WTC11 (cell line): ENCODE results near the gene FAM50A. TPM values are rescaled to one million over a fixed set of nuclear protein-coding genes. Genes with fewer than 3 reads are reported as not detected.

Experiments used
- ATF2 ChIP-seq: sonication (generic); formaldehyde crosslinking; IDR thresholded peaks from 2 replicates; pipeline ENCODE4 v1.8.1; 2022; ENCODE audit warnings: low read depth, missing genetic modification reagents, borderline replicate concordance
- CDX4 ChIP-seq: fragments of 250-450 bp; sonication (Bioruptor Pico); IDR thresholded peaks from 2 replicates; pipeline ENCODE4 v1.9.0; 2021; ENCODE audit warnings: moderate library complexity, mild to moderate bottlenecking, inconsistent platforms, borderline replicate concordance
- CREB1 ChIP-seq: sonication (generic); formaldehyde crosslinking; IDR thresholded peaks from 2 replicates; pipeline ENCODE4 v1.8.0; 2023; ENCODE audit warnings: mild to moderate bottlenecking, missing genetic modification reagents
- HMGXB4 ChIP-seq: sonication (generic); formaldehyde crosslinking; IDR thresholded peaks from 2 replicates; pipeline ENCODE4 v1.8.1; 2023; ENCODE audit warnings: mild to moderate bottlenecking, moderate library complexity, missing genetic modification reagents
- KAT7 ChIP-seq: sonication (generic); formaldehyde crosslinking; IDR thresholded peaks from 2 replicates; pipeline ENCODE4 v1.8.1; 2023; ENCODE audit warnings: missing genetic modification reagents, mild to moderate bottlenecking, borderline replicate concordance
- MLX ChIP-seq: sonication (generic); formaldehyde crosslinking; IDR thresholded peaks from 2 replicates; pipeline ENCODE4 v1.8.1; 2023; ENCODE audit warnings: mild to moderate bottlenecking, missing genetic modification reagents, moderate library complexity
- MYBL2 ChIP-seq: sonication (generic); formaldehyde crosslinking; IDR thresholded peaks from 2 replicates; pipeline ENCODE4 v1.8.1; 2023; ENCODE audit warnings: mild to moderate bottlenecking, moderate library complexity, missing genetic modification reagents
- ZNF532 ChIP-seq: fragments of 250-450 bp; sonication (Bioruptor Pico); IDR thresholded peaks from 2 replicates; pipeline ENCODE4 v1.9.0; 2021; ENCODE audit warnings: mild to moderate bottlenecking, borderline replicate concordance
- ZNF671 ChIP-seq: fragments of 250-450 bp; sonication (Bioruptor Pico); IDR thresholded peaks from 2 replicates; pipeline ENCODE4 v1.8.0; 2021; ENCODE audit warnings: mild to moderate bottlenecking
- total RNA-seq: library from RNA; stranded (reverse); gene quantifications from 3 replicates; pipeline ENCODE4 v1.2.3, GENCODE V29; 2021
- TF ChIP-seq, protein P1 (sequence below): fragments of 250-450 bp; sonication (Bioruptor Pico); IDR thresholded peaks from 2 replicates; pipeline ENCODE4 v1.8.0; 2021; ENCODE audit warnings: mild to moderate bottlenecking
- TF ChIP-seq, protein P2 (sequence below): sonication (generic); formaldehyde crosslinking; conservative IDR thresholded peaks from 2 replicates; pipeline ENCODE4 v1.8.1; 2022; ENCODE audit warnings: mild to moderate bottlenecking, missing genetic modification reagents
- TF ChIP-seq, protein P3 (sequence below): sonication (generic); formaldehyde crosslinking; IDR thresholded peaks from 2 replicates; pipeline ENCODE4 v1.8.1; 2023; ENCODE audit warnings: mild to moderate bottlenecking, missing genetic modification reagents, borderline replicate concordance
- TF ChIP-seq, protein P4 (sequence below): sonication (generic); formaldehyde crosslinking; IDR thresholded peaks from 2 replicates; pipeline ENCODE4 v1.8.1; 2022; ENCODE audit warnings: missing genetic modification reagents, borderline replicate concordance

The FAM50A gene
- total RNA-seq, 1 experiment from 2014 or later, result 50.2 TPM

GRCh38 chrX:154401045-154401799 is 42.7 kb upstream of the FAM50A start (continued):
- no peak for TF ChIP-seq HMGXB4
- no peak for TF ChIP-seq CREB1
- 0 out of 2 replicates have a peak, but pooled peaks have one; percentile 37 for TF ChIP-seq ATF2 (CRISPR knock-in tag)
- TF ChIP-seq, protein P1, sequence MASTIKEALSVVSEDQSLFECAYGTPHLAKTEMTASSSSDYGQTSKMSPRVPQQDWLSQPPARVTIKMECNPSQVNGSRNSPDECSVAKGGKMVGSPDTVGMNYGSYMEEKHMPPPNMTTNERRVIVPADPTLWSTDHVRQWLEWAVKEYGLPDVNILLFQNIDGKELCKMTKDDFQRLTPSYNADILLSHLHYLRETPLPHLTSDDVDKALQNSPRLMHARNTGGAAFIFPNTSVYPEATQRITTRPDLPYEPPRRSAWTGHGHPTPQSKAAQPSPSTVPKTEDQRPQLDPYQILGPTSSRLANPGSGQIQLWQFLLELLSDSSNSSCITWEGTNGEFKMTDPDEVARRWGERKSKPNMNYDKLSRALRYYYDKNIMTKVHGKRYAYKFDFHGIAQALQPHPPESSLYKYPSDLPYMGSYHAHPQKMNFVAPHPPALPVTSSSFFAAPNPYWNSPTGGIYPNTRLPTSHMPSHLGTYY (CRISPR knock-in tag), result peak; percentile 91
- TF ChIP-seq ZNF532 (CRISPR knock-in tag), result peak; percentile 91
- no peak for TF ChIP-seq MLX (CRISPR knock-in tag)
- TF ChIP-seq, protein P2, sequence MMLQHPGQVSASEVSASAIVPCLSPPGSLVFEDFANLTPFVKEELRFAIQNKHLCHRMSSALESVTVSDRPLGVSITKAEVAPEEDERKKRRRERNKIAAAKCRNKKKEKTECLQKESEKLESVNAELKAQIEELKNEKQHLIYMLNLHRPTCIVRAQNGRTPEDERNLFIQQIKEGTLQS (CRISPR knock-in tag), result 0 out of 2 replicates have a peak, but pooled peaks have one; percentile 40
- TF ChIP-seq, protein P3, sequence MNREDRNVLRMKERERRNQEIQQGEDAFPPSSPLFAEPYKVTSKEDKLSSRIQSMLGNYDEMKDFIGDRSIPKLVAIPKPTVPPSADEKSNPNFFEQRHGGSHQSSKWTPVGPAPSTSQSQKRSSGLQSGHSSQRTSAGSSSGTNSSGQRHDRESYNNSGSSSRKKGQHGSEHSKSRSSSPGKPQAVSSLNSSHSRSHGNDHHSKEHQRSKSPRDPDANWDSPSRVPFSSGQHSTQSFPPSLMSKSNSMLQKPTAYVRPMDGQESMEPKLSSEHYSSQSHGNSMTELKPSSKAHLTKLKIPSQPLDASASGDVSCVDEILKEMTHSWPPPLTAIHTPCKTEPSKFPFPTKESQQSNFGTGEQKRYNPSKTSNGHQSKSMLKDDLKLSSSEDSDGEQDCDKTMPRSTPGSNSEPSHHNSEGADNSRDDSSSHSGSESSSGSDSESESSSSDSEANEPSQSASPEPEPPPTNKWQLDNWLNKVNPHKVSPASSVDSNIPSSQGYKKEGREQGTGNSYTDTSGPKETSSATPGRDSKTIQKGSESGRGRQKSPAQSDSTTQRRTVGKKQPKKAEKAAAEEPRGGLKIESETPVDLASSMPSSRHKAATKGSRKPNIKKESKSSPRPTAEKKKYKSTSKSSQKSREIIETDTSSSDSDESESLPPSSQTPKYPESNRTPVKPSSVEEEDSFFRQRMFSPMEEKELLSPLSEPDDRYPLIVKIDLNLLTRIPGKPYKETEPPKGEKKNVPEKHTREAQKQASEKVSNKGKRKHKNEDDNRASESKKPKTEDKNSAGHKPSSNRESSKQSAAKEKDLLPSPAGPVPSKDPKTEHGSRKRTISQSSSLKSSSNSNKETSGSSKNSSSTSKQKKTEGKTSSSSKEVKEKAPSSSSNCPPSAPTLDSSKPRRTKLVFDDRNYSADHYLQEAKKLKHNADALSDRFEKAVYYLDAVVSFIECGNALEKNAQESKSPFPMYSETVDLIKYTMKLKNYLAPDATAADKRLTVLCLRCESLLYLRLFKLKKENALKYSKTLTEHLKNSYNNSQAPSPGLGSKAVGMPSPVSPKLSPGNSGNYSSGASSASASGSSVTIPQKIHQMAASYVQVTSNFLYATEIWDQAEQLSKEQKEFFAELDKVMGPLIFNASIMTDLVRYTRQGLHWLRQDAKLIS (CRISPR knock-in tag), result no peak
- TF ChIP-seq ZNF671 (CRISPR knock-in tag), result peak; percentile 94
- TF ChIP-seq, protein P4, sequence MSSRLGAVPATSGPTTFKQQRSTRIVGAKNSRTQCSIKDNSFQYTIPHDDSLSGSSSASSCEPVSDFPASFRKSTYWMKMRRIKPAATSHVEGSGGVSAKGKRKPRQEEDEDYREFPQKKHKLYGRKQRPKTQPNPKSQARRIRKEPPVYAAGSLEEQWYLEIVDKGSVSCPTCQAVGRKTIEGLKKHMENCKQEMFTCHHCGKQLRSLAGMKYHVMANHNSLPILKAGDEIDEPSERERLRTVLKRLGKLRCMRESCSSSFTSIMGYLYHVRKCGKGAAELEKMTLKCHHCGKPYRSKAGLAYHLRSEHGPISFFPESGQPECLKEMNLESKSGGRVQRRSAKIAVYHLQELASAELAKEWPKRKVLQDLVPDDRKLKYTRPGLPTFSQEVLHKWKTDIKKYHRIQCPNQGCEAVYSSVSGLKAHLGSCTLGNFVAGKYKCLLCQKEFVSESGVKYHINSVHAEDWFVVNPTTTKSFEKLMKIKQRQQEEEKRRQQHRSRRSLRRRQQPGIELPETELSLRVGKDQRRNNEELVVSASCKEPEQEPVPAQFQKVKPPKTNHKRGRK (CRISPR knock-in tag), result no peak
- no peak for TF ChIP-seq KAT7
- TF ChIP-seq CDX4 (CRISPR knock-in tag), result no peak
- no peak for TF ChIP-seq MYBL2 (CRISPR knock-in tag)
